Lung (tissue), 12 donors: ENCODE measurements around the gene TUBB3. TPM values are rescaled to one million over a fixed set of nuclear protein-coding genes. Genes with fewer than 3 reads are reported as not detected.
A peak's percentile ranks its signal among the peaks of the same experiment; 100 is the strongest.

Source experiments
- ATAC-seq: fragments of 200-7000 bp; cut with Tn5 transposase; one replicate; pipeline ENCODE4 v1.9.1; 2020; ENCODE audit warnings: moderate number of reproducible peaks; ENCODE audit not compliant: insufficient read depth, low FRiP score
- DNase-seq, 3 donors: peaks; one replicate each; pipeline ENCODE4 v3.0.0-alpha.2; 2013 to 2017
- H3K27ac ChIP-seq, 2 donors: one replicate each; pipeline ENCODE4 v1.5.1; 2013; ENCODE audit warnings: mild to moderate bottlenecking in 2 of 2, moderate library complexity in 2 of 2, control low read depth in 1 of 2, inconsistent platforms in 1 of 2, low read depth in 1 of 2, low read length in 1 of 2
- H3K27me3 ChIP-seq, 3 donors: one replicate each; pipeline ENCODE4 v1.5.1; 2013; ENCODE audit warnings: low read length in 2 of 3; ENCODE audit not compliant: control insufficient read depth in 3 of 3, insufficient read depth in 3 of 3
- H3K36me3 ChIP-seq, 4 donors: one replicate each; pipeline ENCODE4 v1.5.1; 2013; ENCODE audit warnings: low read length in 4 of 4, mild to moderate bottlenecking in 1 of 4, moderate library complexity in 1 of 4; ENCODE audit not compliant: control insufficient read depth in 4 of 4, insufficient read depth in 4 of 4
- H3K4me1 ChIP-seq, 5 donors: one replicate each; pipeline ENCODE4 v1.5.1; 2013; ENCODE audit warnings: low read length in 5 of 5, mild to moderate bottlenecking in 2 of 5, moderate library complexity in 1 of 5; ENCODE audit not compliant: control insufficient read depth in 5 of 5, insufficient read depth in 5 of 5
- H3K4me3 ChIP-seq: one replicate; pipeline ENCODE4 v1.5.1; 2013; ENCODE audit warnings: mild to moderate bottlenecking, control low read depth, moderate library complexity
- H3K9ac ChIP-seq, 2 donors: one replicate each; pipeline ENCODE4 v1.5.1; 2013; ENCODE audit warnings: low read length in 2 of 2, control low read depth in 1 of 2; ENCODE audit not compliant: insufficient read depth in 1 of 2
- H3K9me3 ChIP-seq, 4 donors: one replicate each; pipeline ENCODE4 v1.5.1; 2013; ENCODE audit warnings: low read length in 3 of 4, mild to moderate bottlenecking in 1 of 4, moderate library complexity in 1 of 4; ENCODE audit not compliant: control insufficient read depth in 4 of 4, insufficient read depth in 3 of 4
- WGBS, 2 donors: extraction: QIAGEN DNeasy Blood & Tissue Kit; methylation state at CpG; one replicate each; pipeline ENCODE4 v1.1.7; 2013; 5-methylcytosine and 5-hydroxymethylcytosine counted together
- polyA plus RNA-seq, 2 donors: library from polyadenylated mRNA; stranded (reverse); fragments of 200-250 nt; gene quantifications; one replicate each; pipeline ENCODE4 v1.2.1, GENCODE V29; 2013
- total RNA-seq, 2 donors: library from RNA; depleted of rRNA in 1 of 2; stranded (reverse); fragments of >200 nt in 1 of 2; gene quantifications; one replicate each; pipeline ENCODE4 v1.2.1, GENCODE V29; 2014 to 2021
- TF ChIP-seq, protein P1 (sequence below): IDR thresholded peaks from 2 replicates; pipeline ENCODE4 v1.5.1; 2012; ENCODE audit warnings: mild to moderate bottlenecking; ENCODE audit errors: control extremely low read depth, extremely low read depth
- donor health status: control.
- donor health status: control.
- donor health status: Bipolar disorder and iron deficiency.
- donor health status: healthy.
- donor health status: DM: yes; HTN: yes; CAD: no.

Gene TUBB3
- total and polyA plus RNA-seq, 4 donors, result 1.3 to 15.6 (median 8.9) TPM

DNA sequence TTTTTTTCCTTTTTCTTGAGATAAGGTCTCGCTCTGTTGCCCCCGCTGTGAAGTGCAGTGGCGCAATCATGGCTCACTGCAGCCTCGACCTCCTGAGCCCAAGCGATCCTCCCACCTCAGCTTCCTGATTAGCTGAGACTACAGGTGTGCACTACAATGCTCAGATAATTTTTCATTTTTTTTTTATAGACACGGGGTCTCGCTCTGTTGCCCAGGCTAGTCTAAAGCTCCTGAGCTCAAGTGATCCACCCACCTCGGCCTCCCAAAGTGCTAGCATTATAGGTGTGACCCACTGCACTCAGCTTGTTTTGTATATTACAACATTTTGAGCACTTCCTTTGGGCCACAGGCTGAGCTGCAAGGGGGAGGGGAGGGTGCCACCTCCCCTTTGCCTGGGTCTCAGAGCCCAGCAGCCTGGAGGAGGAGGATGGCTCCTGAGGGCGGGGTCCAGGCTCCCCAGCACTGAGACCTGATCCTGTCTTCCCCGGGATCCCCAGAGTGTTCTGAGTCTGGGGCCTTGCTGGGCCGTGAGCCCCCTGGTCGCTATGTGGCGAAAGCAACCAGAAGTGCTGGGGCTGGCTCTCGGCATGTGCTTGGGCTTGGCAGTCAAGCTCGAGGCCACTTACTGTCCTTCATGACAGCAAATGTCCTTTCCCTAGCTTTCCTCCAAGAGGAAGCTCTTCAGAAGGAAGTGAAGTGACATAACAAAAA lies 33.5 kb downstream of the TUBB3 start:
- DNase-seq (no peak), ATAC-seq (no peak)
- H3K9me3 ChIP-seq, result no peaks in the 10 kb centered on the region
- 58 to 78% methylated on average over 15 of the region's 15 CpGs for WGBS, 2 donors
- H3K4me3 ChIP-seq, result no peak overlapping the region
- no peaks in the 10 kb centered on the region for H3K27me3 ChIP-seq
- no peak overlapping the region for H3K27ac ChIP-seq
- H3K36me3 ChIP-seq, result peaks cover 0 to 44% (median 11%) of the 10 kb centered on the region in 4 donors
- H3K4me1 ChIP-seq, result peaks cover 0 to 2% (median 0%) of the 10 kb centered on the region in 5 donors
- H3K9ac ChIP-seq, result no peak overlapping the region
- TF ChIP-seq, protein P1, sequence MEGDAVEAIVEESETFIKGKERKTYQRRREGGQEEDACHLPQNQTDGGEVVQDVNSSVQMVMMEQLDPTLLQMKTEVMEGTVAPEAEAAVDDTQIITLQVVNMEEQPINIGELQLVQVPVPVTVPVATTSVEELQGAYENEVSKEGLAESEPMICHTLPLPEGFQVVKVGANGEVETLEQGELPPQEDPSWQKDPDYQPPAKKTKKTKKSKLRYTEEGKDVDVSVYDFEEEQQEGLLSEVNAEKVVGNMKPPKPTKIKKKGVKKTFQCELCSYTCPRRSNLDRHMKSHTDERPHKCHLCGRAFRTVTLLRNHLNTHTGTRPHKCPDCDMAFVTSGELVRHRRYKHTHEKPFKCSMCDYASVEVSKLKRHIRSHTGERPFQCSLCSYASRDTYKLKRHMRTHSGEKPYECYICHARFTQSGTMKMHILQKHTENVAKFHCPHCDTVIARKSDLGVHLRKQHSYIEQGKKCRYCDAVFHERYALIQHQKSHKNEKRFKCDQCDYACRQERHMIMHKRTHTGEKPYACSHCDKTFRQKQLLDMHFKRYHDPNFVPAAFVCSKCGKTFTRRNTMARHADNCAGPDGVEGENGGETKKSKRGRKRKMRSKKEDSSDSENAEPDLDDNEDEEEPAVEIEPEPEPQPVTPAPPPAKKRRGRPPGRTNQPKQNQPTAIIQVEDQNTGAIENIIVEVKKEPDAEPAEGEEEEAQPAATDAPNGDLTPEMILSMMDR, result no peak

DNA sequence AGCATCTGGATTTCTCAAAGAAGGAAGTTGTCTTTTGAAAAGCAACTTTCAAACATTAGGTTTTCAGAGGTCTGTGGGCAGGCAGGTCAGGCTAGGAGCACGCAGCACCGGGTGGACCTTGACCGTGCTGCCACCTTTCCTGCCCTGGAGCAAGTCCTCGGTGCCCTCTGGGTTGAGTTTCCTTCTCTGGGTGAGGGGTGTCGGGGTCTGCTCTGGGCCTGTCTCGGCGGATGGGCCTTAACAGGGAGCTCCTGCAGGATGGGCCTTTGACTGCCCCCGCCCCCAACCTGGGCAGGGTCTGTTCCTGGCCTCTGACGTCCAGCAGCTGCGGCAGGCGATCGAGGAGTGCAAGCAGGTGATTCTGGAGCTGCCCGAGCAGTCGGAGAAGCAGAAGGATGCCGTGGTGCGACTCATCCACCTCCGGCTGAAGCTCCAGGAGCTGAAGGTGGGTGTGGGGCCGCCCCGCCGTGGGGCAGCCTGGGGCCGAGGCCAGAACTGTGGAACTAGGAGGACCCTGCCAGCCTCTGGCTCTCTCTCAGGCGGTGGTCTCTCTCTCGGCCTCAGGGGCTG lies 34.2 kb downstream of the TUBB3 start:
- peaks cover 0 to 2% (median 0%) of the 10 kb centered on the region in 5 donors for H3K4me1 ChIP-seq
- H3K4me3 ChIP-seq, result no peak overlapping the region
- no peak for DNase-seq
- TF ChIP-seq, protein P1, result no peak
- no peak for ATAC-seq
- H3K27me3 ChIP-seq, result no peaks in the 10 kb centered on the region
- peaks cover 0 to 47% (median 11%) of the 10 kb centered on the region in 4 donors for H3K36me3 ChIP-seq
- 71 to 86% methylated on average over 23 of the region's 23 CpGs for WGBS, 2 donors
- no peak overlapping the region for H3K9ac ChIP-seq
- no peaks in the 10 kb centered on the region for H3K9me3 ChIP-seq
- peak overlapping the region in 1 of 2 donors; percentile 35 for H3K27ac ChIP-seq

DNA sequence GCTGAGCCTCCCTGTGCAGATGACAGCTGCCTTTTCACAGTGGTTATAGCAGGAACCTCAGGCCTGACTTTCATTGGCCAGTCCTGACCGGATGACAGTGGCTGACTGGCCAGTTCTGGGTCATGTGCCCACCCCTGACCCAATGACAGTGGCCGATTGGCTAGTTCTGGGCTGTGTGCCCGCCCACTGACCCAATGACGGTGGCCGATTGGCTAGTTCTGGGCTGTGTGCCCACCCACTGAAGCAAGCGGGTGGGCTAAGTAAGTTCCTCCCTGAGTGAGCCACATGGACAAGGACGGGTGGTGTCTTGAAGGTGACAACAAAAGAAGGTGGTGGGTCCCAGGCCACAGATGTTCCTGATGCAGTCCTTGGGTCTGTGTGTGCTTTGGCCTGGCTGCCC lies 34.9 kb downstream of the TUBB3 start:
- H3K27ac ChIP-seq, result no peak overlapping the region
- WGBS, 2 donors, result 92 to 96% methylated on average over 7 of the region's 7 CpGs
- peaks cover 0 to 51% (median 11%) of the 10 kb centered on the region in 4 donors for H3K36me3 ChIP-seq
- H3K4me3 ChIP-seq, result no peak overlapping the region
- ATAC-seq, result peak; percentile 53
- TF ChIP-seq, protein P1, result no peak
- H3K27me3 ChIP-seq, result no peaks in the 10 kb centered on the region
- H3K9me3 ChIP-seq, result no peaks in the 10 kb centered on the region
- peak; percentile 12 to 29 (median 13) for DNase-seq
- H3K9ac ChIP-seq, result no peak overlapping the region
- peaks cover 0 to 2% (median 0%) of the 10 kb centered on the region in 5 donors for H3K4me1 ChIP-seq
